ENCODE results near the gene NTNG1. TPM values are rescaled to one million over a fixed set of nuclear protein-coding genes. Genes with fewer than 3 reads are reported as not detected.

Gene NTNG1
- total and polyA plus RNA-seq, 2 of the 8 experiments (the other 6 are each of a cell fraction or from before 2014, with no cell fraction given), result 1.2 to 4.1 TPM

GRCh38 chr1:107169615-107170014, 28.8 kb downstream of the NTNG1 start:
- no peak for DNase-seq (ENCODE audit: low read depth in 1 of 2, low spot score in 2 of 2)
- H3K14ac ChIP-seq (ENCODE audit: insufficient read length), result no peak overlapping the region
- no peaks in the 10 kb centered on the region for H3K27me3 ChIP-seq (replicated peaks in 1 of 4; ENCODE audit: control insufficient read depth in 3 of 4, extremely low read depth in 1 of 4, insufficient read depth in 3 of 4, low read length in 3 of 4)
- no peak overlapping the region for H4K8ac ChIP-seq (ENCODE audit: extremely low read depth, insufficient read depth, low read length)
- H3K4me3 ChIP-seq (ENCODE audit: extremely low read depth in 1 of 4, insufficient read depth in 2 of 4, low read depth in 3 of 4, low read length in 4 of 4), result no peak overlapping the region
- H3K23me2 ChIP-seq (ENCODE audit: low read depth, low read length), result no peaks in the 10 kb centered on the region
- ChIA-PET POLR2A (ENCODE audit: partially characterized antibody) (no interaction called here), CTCF (ENCODE audit: partially characterized antibody) (interaction anchor here (0.6 kb wide), 1 partner anchor 314 kb away, joined by 3 read pairs; no protein-coding TSS in a partner anchor)
- H3K18ac ChIP-seq (ENCODE audit: extremely low read depth, low read length), result no peak overlapping the region
- H3K9me3 ChIP-seq (ENCODE audit: insufficient read depth in 2 of 2, low read depth in 1 of 2, low read length in 1 of 2), result no peaks in the 10 kb centered on the region
- H4K91ac ChIP-seq (replicated peaks; ENCODE audit: insufficient read length, low read length), result no peak overlapping the region
- no peak overlapping the region for H3K27ac ChIP-seq (ENCODE audit: low read depth, low read length)
- H2AFZ ChIP-seq (ENCODE audit: low read length), result no peak overlapping the region
- H2BK12ac ChIP-seq (ENCODE audit: low read depth, low read length), result no peak overlapping the region
- H3K36me3 ChIP-seq (ENCODE audit: control insufficient read depth in 2 of 4, insufficient read depth in 4 of 4, low read length in 3 of 4), result no peaks in the 10 kb centered on the region
- H4K5ac ChIP-seq (ENCODE audit: insufficient read length, low read depth, low read length), result no peak overlapping the region
- no peak overlapping the region for H3K23ac ChIP-seq (ENCODE audit: insufficient read length)
- no peak overlapping the region for H3K4me2 ChIP-seq (ENCODE audit: insufficient read depth in 1 of 2, low read depth in 2 of 2, low read length in 2 of 2)
- H4K20me1 ChIP-seq (replicated peaks in 1 of 2; ENCODE audit: control insufficient read depth in 1 of 2, insufficient read depth in 2 of 2, low read length in 2 of 2), result no peaks in the 10 kb centered on the region
- H2AK5ac ChIP-seq (ENCODE audit: low read depth, low read length), result no peak overlapping the region
- FAIRE-seq, result no peak
- H2BK20ac ChIP-seq (ENCODE audit: low read length), result no peak overlapping the region
- no peak overlapping the region for H3K9ac ChIP-seq (replicated peaks in 1 of 4; ENCODE audit: extremely low read depth in 1 of 4, low read depth in 3 of 4, low read length in 3 of 4)
- no peak overlapping the region for H2BK120ac ChIP-seq (replicated peaks; ENCODE audit: low read depth, low read length)
- TF ChIP-seq ATF3 (IDR thresholded peaks at IDR 0.05; ENCODE audit: insufficient read depth, low read depth, low read length), result no peak
- TF ChIP-seq TCF12 (IDR thresholded peaks at IDR 0.05; ENCODE audit: low read depth, low read length), result no peak
- TF ChIP-seq GABPA (IDR thresholded peaks at IDR 0.05; ENCODE audit: borderline replicate concordance, insufficient read depth, low read length), result no peak
- no peak for TF ChIP-seq EGR1 (IDR thresholded peaks at IDR 0.05; ENCODE audit: borderline replicate concordance, low read depth, low read length)
- no peak for TF ChIP-seq HDAC2 (IDR thresholded peaks at IDR 0.05; ENCODE audit: borderline replicate concordance in 1 of 2, low read depth in 2 of 2, low read length in 2 of 2)
- TF ChIP-seq FOSL1 (IDR thresholded peaks at IDR 0.05; ENCODE audit: insufficient read depth, low read depth, low read length), result no peak
- TF ChIP-seq JUND (IDR thresholded peaks at IDR 0.05; ENCODE audit: low read length), result no peak
- no peak for TF ChIP-seq SIN3A (conservative IDR thresholded peaks at IDR 0.05 in 1 of 2, IDR thresholded peaks at IDR 0.05 in 1 of 2; ENCODE audit: low read depth in 1 of 2, low read length in 2 of 2)
- TF ChIP-seq KDM1A (IDR thresholded peaks at IDR 0.05; ENCODE audit: borderline replicate concordance, low read length), result no peak
- no peak for TF ChIP-seq PHF8 (conservative IDR thresholded peaks at IDR 0.05; ENCODE audit: low read depth, low read length)
- no peaks in the 10 kb centered on the region; a peak in 3 of 7 replicates for H3K4me1 ChIP-seq (replicated peaks in 1 of 4; ENCODE audit: control insufficient read depth in 3 of 4, insufficient read depth in 4 of 4, low read length in 3 of 4)
- no peaks in the 10 kb centered on the region for H3K79me2 ChIP-seq (ENCODE audit: control insufficient read depth in 1 of 2, insufficient read depth in 2 of 2, low read length in 2 of 2)
- H2BK15ac ChIP-seq (ENCODE audit: low read length), result no peak overlapping the region
- H3K4ac ChIP-seq (replicated peaks; ENCODE audit: insufficient read length, low read depth, low read length), result no peak overlapping the region
- WGBS, 2 experiments (ENCODE audit: extremely low coverage in 1 of 2, insufficient coverage in 1 of 2, insufficient read length in 1 of 2, insufficient replicate concordance in 2 of 2, low coverage in 1 of 2, low lambda C conversion rate in 2 of 2, missing lambda C conversion rate in 1 of 2), result 83% methylated on average over 3 of the region's 3 CpGs; no CpG with 5 or more reads in 1 of the 2 experiments
- no peak overlapping the region for H2BK5ac ChIP-seq (ENCODE audit: low read depth, low read length)
- H3K56ac ChIP-seq (replicated peaks; ENCODE audit: insufficient read length, low read depth, low read length), result no peak overlapping the region
- H3K79me1 ChIP-seq (ENCODE audit: low read depth, low read length), result no peaks in the 10 kb centered on the region
